T-helper 17 cell (primary cell): ENCODE data around the gene PIAS3. TPM values are rescaled to one million over a fixed set of nuclear protein-coding genes. Genes with fewer than 3 reads are reported as not detected.

ENCODE experiments used
- ATAC-seq: fragments of 150-1000 bp; cut with Tn5 transposase; 2 replicates; pipeline ENCODE4 v1.10.0; 2021; ENCODE audit warnings: mild to moderate bottlenecking, moderate library complexity
- DNase-seq, 3 donors: peaks; one replicate each; pipeline versions ENCODE4 v3.0.0 to v3.0.0-alpha.2; 2020 to 2021
- H3K9me3 ChIP-seq: one replicate; pipeline ENCODE4 v1.7.0; 2013; ENCODE audit warnings: low read length, mild to moderate bottlenecking; ENCODE audit not compliant: control insufficient read depth, poor library complexity, severe bottlenecking
- H3K27ac Mint-ChIP-seq: one replicate; pipeline ENCODE4 v1.8.0; 2022; ENCODE audit warnings: mild to moderate bottlenecking, moderate library complexity, mixed read lengths
- H3K27me3 Mint-ChIP-seq: one replicate; pipeline ENCODE4 v1.8.0; 2022; ENCODE audit warnings: mixed read lengths
- H3K36me3 Mint-ChIP-seq: one replicate; pipeline ENCODE4 v1.8.0; 2022; ENCODE audit warnings: low read depth, mixed read lengths
- H3K4me1 Mint-ChIP-seq: one replicate; pipeline ENCODE4 v1.8.0; 2022; ENCODE audit warnings: mild to moderate bottlenecking, mixed read lengths
- H3K4me3 Mint-ChIP-seq: one replicate; pipeline ENCODE4 v1.8.0; 2022; ENCODE audit warnings: mild to moderate bottlenecking, moderate library complexity, mixed read lengths
- total RNA-seq, 4 donors: library from RNA in 2 of 4; stranded (reverse) in 2 of 4; gene quantifications; one replicate each; pipeline ENCODE4 v1.2.3 and lab custom pipeline; 2022 to 2026

PIAS3 gene
- total RNA-seq, result 10 to 100 TPM; 19.0 to 20.0 TPM
- total RNA-seq (lab: John Stamatoyannopoulos, UW), result 14.6 to 21.9 reads per million in 2 donors

DNA sequence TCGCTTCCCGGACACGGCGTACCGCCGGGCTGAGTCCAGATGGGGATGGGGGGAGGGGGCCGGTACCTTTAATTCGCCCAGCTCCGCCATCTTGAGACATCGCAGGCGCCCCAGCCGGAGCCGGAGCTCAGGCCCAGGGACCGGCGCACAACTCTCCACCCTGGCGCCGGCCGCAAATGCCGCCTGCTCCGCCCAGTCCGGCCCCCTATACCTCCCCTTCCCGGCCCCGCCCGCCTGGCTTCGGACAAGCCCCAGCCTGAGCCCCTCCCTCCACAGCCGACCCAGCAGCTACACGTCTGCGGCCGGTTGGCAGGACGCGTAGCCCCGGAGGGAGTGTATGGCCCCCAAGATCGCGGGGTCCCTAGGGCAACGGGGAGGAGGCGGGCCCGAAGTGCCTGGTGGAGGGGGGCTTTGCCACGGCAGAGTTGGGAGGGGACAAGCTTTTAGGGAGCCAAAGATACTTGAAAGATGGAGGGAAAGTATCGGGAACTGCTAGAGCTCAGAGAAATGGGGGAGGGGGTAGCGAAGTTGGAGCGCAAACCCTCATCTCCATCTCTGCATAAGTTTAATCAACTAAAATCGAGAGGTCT, at the start of gene PIAS3:
TSS of gene PIAS3 (minus strand) at position 181 of the 590 bp plus-strand sequence. CDS start at position 90, 91 bp downstream.
- peak; percentile 64 to 76 (median 76) for DNase-seq
- Mint-ChIP-seq H3K27me3 (no peaks in the 10 kb centered on the region), H3K27ac (peak within 1 kb of the TSS; percentile 82), H3K36me3 (peaks cover 8% of the 10 kb centered on the region), H3K4me1 (peaks cover 20% of the 10 kb centered on the region), H3K4me3 (peak within 1 kb of the TSS; percentile 96)
- peak; percentile 89 for ATAC-seq
- no peaks in the 10 kb centered on the region for H3K9me3 ChIP-seq

GRCh38 chr1:145908653-145909052, 49.8 kb upstream of the PIAS3 start:
- no peaks in the 10 kb centered on the region for H3K9me3 ChIP-seq
- DNase-seq (no peak), ATAC-seq (no peak)
- peaks cover 12% of the 10 kb centered on the region for H3K36me3 Mint-ChIP-seq
- no peak overlapping the region for H3K4me3 Mint-ChIP-seq
- peaks cover 16% of the 10 kb centered on the region for H3K4me1 Mint-ChIP-seq
- H3K27ac Mint-ChIP-seq, result no peak overlapping the region
- H3K27me3 Mint-ChIP-seq, result no peaks in the 10 kb centered on the region

- DNase-seq (no peak), ATAC-seq (no peak)
- no peaks in the 10 kb centered on the region for H3K9me3 ChIP-seq
- H3K4me3 Mint-ChIP-seq, result no peak overlapping the region
- H3K27ac Mint-ChIP-seq, result no peak overlapping the region
- H3K4me1 Mint-ChIP-seq, result peaks cover 14% of the 10 kb centered on the region
- H3K36me3 Mint-ChIP-seq, result peaks cover 9% of the 10 kb centered on the region
- H3K27me3 Mint-ChIP-seq, result no peaks in the 10 kb centered on the region
Observed at GRCh38 chr1:145906954-145907753, 48.3 kb upstream of the PIAS3 start.

DNA sequence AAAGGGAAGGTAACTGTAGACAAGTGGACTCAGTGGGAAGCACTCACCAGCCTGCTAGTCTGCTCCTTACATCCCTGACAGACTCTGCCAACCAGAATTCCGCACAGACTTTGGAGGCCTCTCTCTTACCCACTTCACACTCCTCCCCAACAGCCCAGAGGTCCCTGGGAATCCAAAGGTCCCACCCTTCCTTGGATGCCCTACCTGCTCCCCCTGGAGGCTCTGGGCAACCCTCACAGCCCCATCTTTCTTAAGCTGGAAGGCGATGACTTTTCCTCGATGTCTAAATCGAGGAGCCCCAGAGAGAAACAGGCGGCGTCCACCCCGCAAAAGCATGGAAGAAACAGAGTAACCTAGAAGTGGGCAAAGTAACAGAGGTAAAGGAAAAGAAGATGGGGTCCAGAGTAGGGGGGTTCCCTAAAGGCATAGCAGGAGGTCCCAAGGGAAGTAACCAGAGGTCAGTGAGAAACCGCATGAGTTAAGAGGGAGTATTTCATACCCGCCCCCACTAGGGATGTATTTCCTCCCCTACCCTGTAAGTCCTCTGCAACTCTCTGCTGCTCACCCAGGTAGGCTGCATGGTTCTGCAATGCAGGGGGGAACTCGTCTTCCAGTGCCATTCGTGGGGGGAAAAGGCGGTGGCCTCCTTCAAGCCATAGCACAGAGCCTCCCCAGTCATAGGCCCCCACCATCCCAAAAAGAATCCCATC, 42.6 kb upstream of the PIAS3 start:
- H3K9me3 ChIP-seq, result no peaks in the 10 kb centered on the region
- Mint-ChIP-seq H3K27me3 (no peaks in the 10 kb centered on the region), H3K27ac (no peak overlapping the region), H3K4me1 (peaks cover 3% of the 10 kb centered on the region), H3K4me3 (no peak overlapping the region), H3K36me3 (peaks cover under 1% of the 10 kb centered on the region)
- ATAC-seq (no peak), DNase-seq (no peak)

DNA sequence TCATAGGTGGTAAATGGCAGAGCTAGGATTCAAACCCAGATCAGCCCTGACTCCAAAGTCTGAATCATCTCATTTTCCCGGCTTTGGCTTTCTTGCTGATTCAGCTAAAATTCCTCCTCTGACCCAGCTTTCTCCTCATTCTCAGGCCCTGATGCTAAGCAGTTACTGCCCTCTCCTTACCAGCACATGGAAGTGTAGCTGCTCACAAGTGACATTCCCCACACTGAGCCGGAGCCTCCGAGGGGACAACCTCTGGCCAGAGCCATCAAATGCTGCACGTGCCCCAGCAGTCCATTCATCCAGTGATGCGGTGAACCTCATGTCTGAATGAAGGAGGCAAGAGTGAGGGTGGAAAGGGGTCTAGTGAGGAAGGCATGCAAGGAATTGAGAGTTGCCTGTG, 39.9 kb upstream of the PIAS3 start:
- Mint-ChIP-seq H3K27me3 (no peaks in the 10 kb centered on the region), H3K4me3 (no peak overlapping the region), H3K36me3 (no peaks in the 10 kb centered on the region), H3K4me1 (no peaks in the 10 kb centered on the region), H3K27ac (no peak overlapping the region)
- DNase-seq (no peak), ATAC-seq (no peak)
- no peaks in the 10 kb centered on the region for H3K9me3 ChIP-seq

DNA sequence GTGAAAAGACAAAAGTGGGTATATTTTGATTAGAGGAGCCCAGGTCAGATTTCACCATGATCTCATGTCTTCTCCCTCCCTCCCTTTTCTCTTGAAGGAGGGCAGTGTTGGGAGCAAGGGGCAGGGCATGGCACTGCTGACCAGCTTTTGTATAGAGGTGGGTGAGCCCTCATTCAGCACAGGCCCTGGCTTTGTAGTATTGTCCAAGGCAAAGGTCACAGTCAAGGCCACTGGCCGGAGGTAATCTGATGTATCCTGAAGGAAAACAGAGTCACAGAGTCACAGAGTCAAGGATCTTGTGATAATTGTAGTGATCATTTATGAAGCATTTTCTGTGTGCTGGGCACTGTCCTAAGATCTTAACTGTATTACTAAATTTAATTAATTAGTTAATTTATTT, 39.1 kb upstream of the PIAS3 start:
- Mint-ChIP-seq H3K4me1 (no peaks in the 10 kb centered on the region), H3K36me3 (no peaks in the 10 kb centered on the region), H3K27me3 (no peaks in the 10 kb centered on the region), H3K4me3 (no peak overlapping the region), H3K27ac (no peak overlapping the region)
- no peaks in the 10 kb centered on the region for H3K9me3 ChIP-seq
- ATAC-seq (no peak), DNase-seq (no peak)

DNA sequence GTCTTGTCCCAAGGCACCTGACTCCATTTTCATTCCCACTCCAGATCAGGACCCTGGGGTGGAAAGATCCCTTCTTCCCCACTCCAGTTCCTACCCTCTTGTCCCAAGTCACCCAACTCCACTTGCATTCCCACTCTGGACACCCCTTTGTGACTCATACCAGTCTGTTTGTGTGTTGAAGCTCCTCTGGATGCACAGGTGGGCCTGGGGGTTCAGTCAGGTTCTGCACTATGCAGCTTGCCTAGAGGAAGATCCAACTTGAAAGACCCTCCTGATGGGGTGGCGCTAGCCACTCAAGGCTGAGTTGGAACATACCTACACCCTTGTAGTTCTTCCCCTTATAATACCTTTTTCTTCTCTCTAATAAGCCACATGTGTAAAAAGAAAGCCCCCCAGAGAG, 36.6 kb upstream of the PIAS3 start:
- H3K4me3 Mint-ChIP-seq, result no peak overlapping the region
- H3K36me3 Mint-ChIP-seq, result no peaks in the 10 kb centered on the region
- H3K4me1 Mint-ChIP-seq, result no peaks in the 10 kb centered on the region
- H3K27ac Mint-ChIP-seq, result no peak overlapping the region
- DNase-seq (no peak), ATAC-seq (no peak)
- H3K9me3 ChIP-seq, result no peaks in the 10 kb centered on the region
- H3K27me3 Mint-ChIP-seq, result no peaks in the 10 kb centered on the region

DNA sequence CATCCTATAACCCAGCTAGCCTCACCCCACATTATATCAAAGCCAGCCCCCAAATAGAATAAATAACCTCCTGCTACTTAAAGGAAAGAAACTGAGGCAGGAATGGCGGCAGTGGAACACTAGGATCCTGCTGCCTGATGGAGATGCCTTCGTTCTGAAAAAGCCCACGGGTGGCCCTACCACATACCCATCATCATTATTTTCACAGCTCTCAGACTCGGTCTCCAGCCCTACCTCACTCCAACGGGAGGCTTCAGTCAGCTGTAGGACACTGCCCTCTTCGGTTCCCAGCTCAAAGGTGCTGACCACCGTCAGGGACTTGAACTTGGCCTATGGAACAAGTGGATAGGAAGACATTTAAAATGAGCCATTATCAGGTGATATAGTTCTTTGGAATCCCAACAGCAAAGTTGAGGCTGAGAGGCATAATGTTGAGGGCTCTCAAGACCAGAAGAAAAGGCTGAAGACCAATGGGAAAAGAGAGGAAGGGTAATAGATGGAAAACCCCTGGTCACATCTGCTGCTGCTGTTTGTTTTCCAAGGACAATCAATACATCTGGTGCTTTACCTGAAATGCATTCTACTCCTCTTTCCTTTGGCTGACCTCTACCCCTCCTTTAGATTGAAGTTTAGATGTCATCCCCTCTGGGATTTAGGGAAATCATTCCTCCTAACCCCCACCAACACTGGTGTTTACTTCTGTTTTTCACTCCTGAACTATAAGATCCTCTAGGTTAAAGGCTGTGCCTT, 34.6 kb upstream of the PIAS3 start:
- H3K4me1 Mint-ChIP-seq, result no peaks in the 10 kb centered on the region
- H3K27me3 Mint-ChIP-seq, result no peaks in the 10 kb centered on the region
- no peak for DNase-seq
- no peaks in the 10 kb centered on the region for H3K36me3 Mint-ChIP-seq
- no peak overlapping the region for H3K27ac Mint-ChIP-seq
- no peak for ATAC-seq
- no peak overlapping the region for H3K4me3 Mint-ChIP-seq
- H3K9me3 ChIP-seq, result no peaks in the 10 kb centered on the region

GRCh38 chr1:145892486-145893087, 33.7 kb upstream of the PIAS3 start:
- no peak for ATAC-seq
- no peak overlapping the region for H3K4me3 Mint-ChIP-seq

DNA sequence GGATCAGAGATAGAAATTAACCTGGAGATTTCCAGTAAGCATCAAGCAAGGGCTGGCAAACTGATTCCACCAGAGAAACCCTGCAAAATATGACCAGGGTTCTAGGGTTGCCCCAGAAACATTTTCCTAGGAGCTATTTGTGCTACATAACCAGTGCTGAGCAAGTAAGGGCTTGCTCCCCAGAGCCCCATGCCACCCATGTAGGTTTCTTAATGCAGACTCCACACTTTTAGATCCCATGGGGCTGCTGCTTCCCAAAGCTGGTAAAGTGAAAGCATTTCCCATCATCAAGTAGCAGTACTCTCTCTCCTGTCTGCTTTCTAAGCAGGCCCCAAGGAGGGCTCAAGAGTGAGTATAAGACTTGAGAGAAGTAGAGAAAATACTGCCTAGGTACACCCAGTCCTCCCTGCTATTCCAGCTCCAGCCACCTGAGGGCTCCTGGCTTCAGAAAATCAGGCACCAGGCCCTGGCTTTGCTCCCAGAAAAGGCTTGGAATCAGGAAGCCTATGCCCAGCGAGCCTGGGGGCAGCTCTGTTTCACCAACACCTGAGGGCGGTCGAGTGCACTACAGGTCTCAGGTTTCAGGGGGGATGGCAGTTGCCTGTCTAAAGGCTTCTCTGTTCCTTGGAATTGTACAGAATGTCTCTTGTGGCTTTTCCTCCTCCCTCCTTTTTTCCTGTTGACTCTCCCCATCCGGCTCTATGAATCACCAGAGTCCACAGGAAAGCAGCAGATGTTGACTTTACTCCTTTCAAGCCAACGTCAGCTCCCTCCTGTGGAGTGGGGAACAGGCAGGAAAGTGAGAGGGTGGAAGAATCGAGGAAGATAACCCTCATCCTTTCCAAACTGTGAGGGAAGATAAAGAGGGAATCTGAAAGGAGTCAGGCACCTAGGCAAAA, 33.0 kb upstream of the PIAS3 start:
- Mint-ChIP-seq H3K27me3 (no peaks in the 10 kb centered on the region), H3K36me3 (no peaks in the 10 kb centered on the region), H3K4me3 (no peak overlapping the region), H3K4me1 (peaks cover 1% of the 10 kb centered on the region), H3K27ac (no peak overlapping the region)
- ATAC-seq (peak; percentile 76), DNase-seq (peak in 2 of 3 donors; percentile 15 to 44)
- H3K9me3 ChIP-seq, result no peaks in the 10 kb centered on the region

More at GRCh38 chr1:145892486-145893087, 33.7 kb upstream of the PIAS3 start:
- no peaks in the 10 kb centered on the region for H3K36me3 Mint-ChIP-seq
- H3K27ac Mint-ChIP-seq, result no peak overlapping the region
- no peak for DNase-seq
- no peaks in the 10 kb centered on the region for H3K9me3 ChIP-seq
- H3K4me1 Mint-ChIP-seq, result no peaks in the 10 kb centered on the region
- H3K27me3 Mint-ChIP-seq, result no peaks in the 10 kb centered on the region

DNA sequence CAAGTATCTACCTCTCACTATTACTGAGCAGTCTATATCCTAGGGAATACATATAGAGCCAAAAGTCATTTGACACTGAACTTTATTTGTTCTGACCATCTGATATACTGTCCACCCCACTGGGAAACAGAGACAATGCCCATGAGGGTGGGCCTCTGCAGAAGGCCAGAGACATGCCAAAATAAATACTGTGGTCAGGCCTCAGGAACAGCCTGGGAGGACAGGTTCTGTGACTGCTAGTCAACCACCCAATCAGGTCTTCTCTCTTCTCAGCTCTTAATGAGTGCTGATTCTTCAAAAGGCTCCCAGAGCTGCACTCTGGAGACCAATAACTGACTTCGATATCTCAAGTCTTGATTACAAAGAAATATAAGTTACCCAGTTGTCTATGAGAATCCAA, 32.3 kb upstream of the PIAS3 start:
- ATAC-seq (no peak), DNase-seq (no peak)
- no peak overlapping the region for H3K27ac Mint-ChIP-seq
- no peaks in the 10 kb centered on the region for H3K9me3 ChIP-seq
- H3K4me1 Mint-ChIP-seq, result peaks cover 2% of the 10 kb centered on the region
- no peaks in the 10 kb centered on the region for H3K36me3 Mint-ChIP-seq
- no peak overlapping the region for H3K4me3 Mint-ChIP-seq
- no peaks in the 10 kb centered on the region for H3K27me3 Mint-ChIP-seq

DNA sequence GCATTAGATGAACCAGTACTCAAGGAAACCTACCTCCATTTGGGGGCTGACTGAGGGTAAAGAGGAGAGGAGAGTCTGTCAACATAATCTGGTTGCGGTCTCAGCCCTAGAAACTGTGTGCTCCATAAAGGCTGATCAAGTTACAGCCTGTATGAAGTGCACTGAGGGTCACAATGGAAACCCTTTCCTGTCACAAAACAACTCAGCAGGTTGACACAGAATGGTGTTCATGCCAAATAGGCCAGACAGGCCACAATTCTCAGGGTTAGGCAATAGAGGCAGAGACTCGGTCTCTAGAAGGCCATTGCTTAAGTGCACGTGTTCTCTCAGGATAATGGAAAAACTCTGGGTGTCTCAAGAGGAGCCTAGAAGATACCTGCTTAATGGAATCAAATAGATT, 30.8 kb upstream of the PIAS3 start:
- no peaks in the 10 kb centered on the region for H3K36me3 Mint-ChIP-seq
- no peak overlapping the region for H3K4me3 Mint-ChIP-seq
- ATAC-seq, result no peak
- no peak overlapping the region for H3K27ac Mint-ChIP-seq
- peaks cover 9% of the 10 kb centered on the region for H3K27me3 Mint-ChIP-seq
- peaks cover 9% of the 10 kb centered on the region for H3K4me1 Mint-ChIP-seq
- no peaks in the 10 kb centered on the region for H3K9me3 ChIP-seq
- no peak for DNase-seq
